Transverse colon (tissue), 4 donors: ENCODE measurements around the gene ST8SIA1.

ENCODE experiments used
- CTCF ChIP-seq, 5 experiments: fragments of 200-600 bp in 3 of 5; fragments of 450-650 bp in 2 of 5; sonication (generic) in 3 of 5; IDR thresholded peaks; 1 replicate in 2 of 5; 2 replicates in 3 of 5; pipeline ENCODE4 v1.5.1; 2016 to 2017; ENCODE audit warnings: antibody characterized with exemption in 5 of 5, inconsistent platforms in 3 of 5, mild to moderate bottlenecking in 2 of 5, moderate library complexity in 1 of 5
- POLR2A ChIP-seq: fragments of 450-650 bp; IDR thresholded peaks from one replicate; pipeline ENCODE4 v1.6.1; 2016; ENCODE audit warnings: antibody characterized with exemption, mild to moderate bottlenecking, moderate library complexity
- POLR2AphosphoS5 ChIP-seq, 3 donors: sonication (generic); formaldehyde crosslinking; IDR thresholded peaks; one replicate each; pipeline ENCODE4 v1.6.1; 2016; ENCODE audit warnings: antibody characterized with exemption in 3 of 3

DNA sequence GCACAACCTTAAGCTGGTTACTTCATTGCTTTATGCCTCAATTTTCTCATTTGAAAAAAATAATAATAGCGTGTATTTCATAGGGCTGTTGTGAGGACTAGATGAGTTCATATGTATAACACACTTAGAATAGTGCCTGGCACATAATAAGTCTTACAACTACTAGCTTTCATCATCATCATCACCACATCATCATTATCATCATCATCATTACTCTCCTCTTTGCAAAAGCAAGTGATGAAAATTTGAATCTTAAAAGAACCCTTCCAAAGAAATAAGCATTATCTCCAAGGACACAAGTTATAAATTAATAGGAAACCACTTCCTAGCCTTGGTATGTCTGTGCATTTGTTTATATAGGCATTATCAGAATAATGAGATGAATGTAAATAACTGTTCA, 117.0 kb downstream of the ST8SIA1 start:
- TF ChIP-seq CTCF (IDR thresholded peaks at IDR 0.05), result no peak
- no peak for TF ChIP-seq POLR2A
- no peak for TF ChIP-seq POLR2AphosphoS5 (IDR thresholded peaks at IDR 0.05)
